HG03097 (cell line): ENCODE data around the gene SH2D4B.

Experiments
- ATAC-seq: cut with Tn5 transposase; IDR thresholded peaks from one replicate; pipeline ENCODE4 v1.9.1; 2021; ENCODE audit not compliant: unreplicated experiment, low FRiP score

The SH2D4B gene

GRCh38 chr10:80585812-80586211 lies 48.1 kb downstream of the SH2D4B start:
- no peak for ATAC-seq

GRCh38 chr10:80588546-80588945 lies 50.8 kb downstream of the SH2D4B start:
- ATAC-seq, result no peak

GRCh38 chr10:80589726-80590373 lies 52.1 kb downstream of the SH2D4B start:
- ATAC-seq, result peak; percentile 96

- ATAC-seq, result peak; percentile 9
Measured at GRCh38 chr10:80590585-80591125, 53.0 kb downstream of the SH2D4B start.

GRCh38 chr10:80596391-80597257 lies 58.9 kb downstream of the SH2D4B start:
- no peak for ATAC-seq

- ATAC-seq, result peak; percentile 64
Measured at GRCh38 chr10:80598084-80598798, 60.5 kb downstream of the SH2D4B start.

GRCh38 chr10:80598951-80599350 lies 61.2 kb downstream of the SH2D4B start:
- ATAC-seq, result no peak

GRCh38 chr10:80599424-80599847 lies 61.7 kb downstream of the SH2D4B start:
- ATAC-seq, result peak; percentile 77

- ATAC-seq, result no peak
Measured at GRCh38 chr10:80600256-80600655, 62.6 kb downstream of the SH2D4B start.

- ATAC-seq, result no peak
Measured at GRCh38 chr10:80602881-80603280, 65.2 kb downstream of the SH2D4B start.

- ATAC-seq, result no peak
Measured at GRCh38 chr10:80603516-80603915, 65.8 kb downstream of the SH2D4B start.

- ATAC-seq, result no peak
Measured at GRCh38 chr10:80608706-80609105, 71.0 kb downstream of the SH2D4B start.

- no peak for ATAC-seq
Measured at GRCh38 chr10:80609331-80609730, 71.6 kb downstream of the SH2D4B start.

GRCh38 chr10:80611481-80612185 lies 73.9 kb downstream of the SH2D4B start:
- no peak for ATAC-seq

- no peak for ATAC-seq
Measured at GRCh38 chr10:80612261-80612660, 74.6 kb downstream of the SH2D4B start.

- no peak for ATAC-seq
Measured at GRCh38 chr10:80613466-80614170, 75.9 kb downstream of the SH2D4B start.

- ATAC-seq, result no peak
Measured at GRCh38 chr10:80614576-80615416, 77.1 kb downstream of the SH2D4B start.

GRCh38 chr10:80617807-80618206 lies 80.1 kb downstream of the SH2D4B start:
- no peak for ATAC-seq

- no peak for ATAC-seq
Measured at GRCh38 chr10:80619036-80619435, 81.3 kb downstream of the SH2D4B start.
